ENCODE results near the gene TOP3B. TPM values are rescaled to one million over a fixed set of nuclear protein-coding genes. Genes with fewer than 3 reads are reported as not detected.

Gene TOP3B
- total and polyA plus RNA-seq, 4 donors = 11.9 to 34.2 (median 23.0) TPM

DNA sequence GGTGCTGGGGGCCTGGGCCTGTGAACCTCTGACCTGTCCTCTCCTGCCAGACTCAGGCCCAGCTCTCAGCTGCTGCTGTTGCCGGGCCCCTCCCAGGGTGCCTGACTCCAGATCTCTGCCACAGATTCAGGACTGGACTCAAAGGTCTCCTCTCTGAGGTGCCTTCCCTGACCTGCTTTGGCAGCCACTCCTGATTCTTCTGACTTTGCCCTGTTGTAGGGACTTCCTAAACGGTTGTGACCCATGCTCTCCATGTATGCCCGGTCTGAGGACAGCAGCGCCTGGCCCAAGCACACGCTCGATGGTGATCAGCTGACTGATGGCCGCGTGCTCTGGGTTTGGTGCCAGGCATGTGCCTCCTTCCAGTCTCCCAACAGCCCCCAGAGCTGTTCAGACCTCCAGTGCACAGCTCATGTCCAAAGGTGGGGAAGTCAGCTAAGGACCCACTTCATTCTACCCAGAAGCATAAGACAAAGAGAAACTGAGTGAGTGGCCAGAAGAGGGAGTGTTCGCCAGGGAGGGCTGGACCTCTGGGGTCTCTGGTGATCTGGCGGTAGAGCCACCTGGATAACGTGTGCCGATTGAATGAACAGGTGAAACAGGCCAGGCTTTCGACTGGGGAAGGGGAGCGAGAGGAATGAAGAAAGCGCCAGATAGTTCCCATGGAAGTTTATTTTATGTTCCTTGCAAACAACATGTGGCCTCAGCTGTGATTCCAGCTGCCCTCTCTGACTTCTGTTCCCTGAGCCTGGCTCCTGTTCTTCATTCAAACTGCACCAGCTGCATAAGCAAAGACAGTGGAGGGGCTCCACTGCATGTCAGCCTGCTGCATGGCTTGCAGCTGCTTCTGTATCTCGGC lies 8.1 kb upstream of the TOP3B start:
- H3K27ac ChIP-seq (ENCODE audit: low read depth in 1 of 2, low read length in 1 of 2) = no peak overlapping the region
- no peak overlapping the region for H3K4me3 ChIP-seq
- TF ChIP-seq, protein P1, sequence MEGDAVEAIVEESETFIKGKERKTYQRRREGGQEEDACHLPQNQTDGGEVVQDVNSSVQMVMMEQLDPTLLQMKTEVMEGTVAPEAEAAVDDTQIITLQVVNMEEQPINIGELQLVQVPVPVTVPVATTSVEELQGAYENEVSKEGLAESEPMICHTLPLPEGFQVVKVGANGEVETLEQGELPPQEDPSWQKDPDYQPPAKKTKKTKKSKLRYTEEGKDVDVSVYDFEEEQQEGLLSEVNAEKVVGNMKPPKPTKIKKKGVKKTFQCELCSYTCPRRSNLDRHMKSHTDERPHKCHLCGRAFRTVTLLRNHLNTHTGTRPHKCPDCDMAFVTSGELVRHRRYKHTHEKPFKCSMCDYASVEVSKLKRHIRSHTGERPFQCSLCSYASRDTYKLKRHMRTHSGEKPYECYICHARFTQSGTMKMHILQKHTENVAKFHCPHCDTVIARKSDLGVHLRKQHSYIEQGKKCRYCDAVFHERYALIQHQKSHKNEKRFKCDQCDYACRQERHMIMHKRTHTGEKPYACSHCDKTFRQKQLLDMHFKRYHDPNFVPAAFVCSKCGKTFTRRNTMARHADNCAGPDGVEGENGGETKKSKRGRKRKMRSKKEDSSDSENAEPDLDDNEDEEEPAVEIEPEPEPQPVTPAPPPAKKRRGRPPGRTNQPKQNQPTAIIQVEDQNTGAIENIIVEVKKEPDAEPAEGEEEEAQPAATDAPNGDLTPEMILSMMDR (IDR thresholded peaks at IDR 0.05; ENCODE audit: control extremely low read depth, extremely low read depth) = no peak
- H3K4me1 ChIP-seq (ENCODE audit: control insufficient read depth in 5 of 5, insufficient read depth in 5 of 5, low read length in 5 of 5) = no peaks in the 10 kb centered on the region
- DNase-seq (no peak), ATAC-seq (ENCODE audit: insufficient read depth, low FRiP score) (no peak)
- no peaks in the 10 kb centered on the region for H3K27me3 ChIP-seq (ENCODE audit: control insufficient read depth in 3 of 3, insufficient read depth in 3 of 3, low read length in 2 of 3)
- WGBS, 2 donors = 77 to 85% methylated on average over 16 of the region's 16 CpGs
- H3K36me3 ChIP-seq (ENCODE audit: control insufficient read depth in 4 of 4, insufficient read depth in 4 of 4, low read length in 4 of 4) = no peaks in the 10 kb centered on the region
- no peak overlapping the region for H3K9ac ChIP-seq (ENCODE audit: insufficient read depth in 1 of 2, low read length in 2 of 2)
- no peaks in the 10 kb centered on the region for H3K9me3 ChIP-seq (ENCODE audit: control insufficient read depth in 4 of 4, insufficient read depth in 3 of 4, low read length in 3 of 4)

DNA sequence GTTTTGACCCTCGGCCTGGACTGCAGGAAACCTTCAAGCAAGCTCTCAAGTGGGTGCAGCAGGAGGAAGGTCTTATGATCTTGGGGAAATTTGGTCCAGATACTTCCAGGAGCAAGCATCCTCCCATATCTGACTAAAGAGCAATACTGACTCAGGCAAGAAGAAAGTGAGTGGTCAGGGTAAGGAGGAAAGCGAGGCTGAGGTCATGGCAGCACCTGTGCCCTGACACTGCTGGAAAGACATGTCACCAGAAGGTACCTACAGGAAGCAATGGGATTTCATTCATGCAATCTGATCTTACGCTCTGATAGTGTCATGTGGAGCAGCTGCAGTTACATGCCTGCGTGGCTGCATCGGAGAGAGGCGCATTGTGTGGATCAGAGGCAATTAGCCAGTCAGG lies 6.5 kb upstream of the TOP3B start:
- H3K36me3 ChIP-seq (ENCODE audit: control insufficient read depth in 4 of 4, insufficient read depth in 4 of 4, low read length in 4 of 4) = no peaks in the 10 kb centered on the region
- no peaks in the 10 kb centered on the region for H3K27me3 ChIP-seq (ENCODE audit: control insufficient read depth in 3 of 3, insufficient read depth in 3 of 3, low read length in 2 of 3)
- H3K27ac ChIP-seq (ENCODE audit: low read depth in 1 of 2, low read length in 1 of 2) = no peak overlapping the region
- 85 to 88% methylated on average over 6 of the region's 6 CpGs for WGBS, 2 donors
- DNase-seq (no peak), ATAC-seq (ENCODE audit: insufficient read depth, low FRiP score) (no peak)
- no peak overlapping the region for H3K4me3 ChIP-seq
- H3K9me3 ChIP-seq (ENCODE audit: control insufficient read depth in 4 of 4, insufficient read depth in 3 of 4, low read length in 3 of 4) = no peaks in the 10 kb centered on the region
- H3K9ac ChIP-seq (ENCODE audit: insufficient read depth in 1 of 2, low read length in 2 of 2) = no peak overlapping the region
- H3K4me1 ChIP-seq (ENCODE audit: control insufficient read depth in 5 of 5, insufficient read depth in 5 of 5, low read length in 5 of 5) = no peaks in the 10 kb centered on the region
- TF ChIP-seq, protein P1 (IDR thresholded peaks at IDR 0.05; ENCODE audit: control extremely low read depth, extremely low read depth) = no peak

DNA sequence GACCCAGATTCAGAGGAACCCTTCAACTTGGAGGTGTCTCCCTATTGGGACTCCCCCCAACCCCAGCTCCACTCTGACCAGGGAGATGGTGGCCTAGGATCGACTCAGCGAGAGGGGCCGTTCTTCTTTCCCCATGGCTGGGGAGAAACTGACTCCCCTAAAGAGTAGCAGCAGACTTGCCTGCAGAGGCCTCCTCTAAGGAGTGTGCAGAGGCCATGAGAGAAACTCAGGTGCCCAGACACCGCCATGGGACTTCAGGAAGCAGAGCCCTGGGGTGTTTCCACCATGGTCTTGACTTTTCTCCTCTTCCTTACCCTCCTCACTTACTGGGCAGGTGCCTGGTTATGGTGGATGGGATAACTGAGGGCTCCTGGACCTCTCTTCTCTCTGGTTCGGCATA lies 2.6 kb upstream of the TOP3B start:
- ATAC-seq (ENCODE audit: insufficient read depth, low FRiP score) (no peak), DNase-seq (no peak)
- Histone ChIP-seq H3K9ac (ENCODE audit: insufficient read depth in 1 of 2, low read length in 2 of 2) (no peak overlapping the region), H3K27me3 (ENCODE audit: control insufficient read depth in 3 of 3, insufficient read depth in 3 of 3, low read length in 2 of 3) (no peaks in the 10 kb centered on the region), H3K36me3 (ENCODE audit: control insufficient read depth in 4 of 4, insufficient read depth in 4 of 4, low read length in 4 of 4) (no peaks in the 10 kb centered on the region), H3K27ac (ENCODE audit: low read depth in 1 of 2, low read length in 1 of 2) (no peak overlapping the region), H3K4me3 (no peak overlapping the region), H3K4me1 (ENCODE audit: control insufficient read depth in 5 of 5, insufficient read depth in 5 of 5, low read length in 5 of 5) (peaks cover 0 to 6% (median 3%) of the 10 kb centered on the region in 5 donors), H3K9me3 (ENCODE audit: control insufficient read depth in 4 of 4, insufficient read depth in 3 of 4, low read length in 3 of 4) (no peaks in the 10 kb centered on the region)
- TF ChIP-seq, protein P1 (IDR thresholded peaks at IDR 0.05; ENCODE audit: control extremely low read depth, extremely low read depth) = no peak
- 94 to 98% methylated on average over 5 of the region's 5 CpGs for WGBS, 2 donors

Measured in lung (tissue), 12 donors.